NCI-H1694 treated with DMSO at 0.1 percent for 48 hours (cell line): ENCODE measurements around the gene ENO2.
"Not testable (repeated sequence)": the region's sequence is repeated elsewhere in the genome, so short reads cannot be mapped to it uniquely, and the experiment has no call there.

Experiments
- DNase-seq: peaks from one replicate; lab custom pipeline; 2025; lab: John Stamatoyannopoulos, UW

Gene ENO2

GRCh38 chr12:6914246-6914946 is at the start of gene ENO2:
ENO2 (plus strand) TSS chr12:6914580; CDS start chr12:6915833, 1,253 bp downstream.
- DNase-seq, result peak; percentile 80

DNA sequence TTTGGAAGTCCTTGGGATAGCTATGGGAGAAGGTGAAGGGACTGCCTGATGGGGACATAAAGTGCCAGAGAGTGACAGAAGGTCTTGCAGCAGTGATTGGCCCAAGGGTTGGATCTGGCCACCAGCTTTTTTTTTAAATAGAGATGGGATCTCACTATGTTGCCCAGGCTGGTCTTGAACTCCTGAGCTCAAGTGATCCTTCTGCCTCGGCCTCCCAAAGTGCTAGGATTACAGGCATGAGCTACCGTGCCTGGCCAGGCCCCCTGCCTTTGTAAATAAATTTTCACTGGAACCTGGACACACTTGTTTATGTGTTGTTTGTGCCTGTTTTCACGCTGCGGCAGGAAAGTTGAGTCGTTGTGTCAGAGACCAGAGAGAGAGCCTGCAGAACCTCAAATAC is 49.1 kb upstream of the ENO2 start:
- not testable (repeated sequence) for DNase-seq

- no peak for DNase-seq
These were observed 48.0 kb upstream of the ENO2 start for GRCh38 chr12:6866163-6866919.

DNA sequence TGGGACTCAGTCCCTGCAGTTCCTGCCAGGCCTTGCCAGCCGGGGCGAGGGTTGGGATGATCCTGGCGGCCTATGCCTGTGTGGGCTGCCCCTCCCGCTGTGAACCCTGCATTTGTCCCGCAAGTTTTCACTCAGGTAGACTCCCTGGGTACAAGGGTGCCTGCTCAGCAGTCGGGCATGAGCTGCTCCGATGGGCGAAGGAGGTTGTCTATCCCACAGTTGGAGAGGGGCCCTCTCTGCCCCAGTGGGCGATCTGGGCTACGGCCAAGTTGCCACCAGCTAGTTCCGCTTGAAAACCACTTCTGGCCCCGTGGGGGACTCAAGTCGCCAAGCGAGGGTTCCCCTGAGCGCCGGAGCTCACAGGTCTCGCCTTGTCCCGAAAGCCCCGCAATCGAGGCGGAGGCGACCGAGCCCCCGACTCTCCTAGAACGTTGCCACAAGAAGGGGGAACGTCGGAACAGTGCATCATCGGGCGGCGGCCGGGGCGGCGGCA is 47.4 kb upstream of the ENO2 start:
- no peak for DNase-seq

DNA sequence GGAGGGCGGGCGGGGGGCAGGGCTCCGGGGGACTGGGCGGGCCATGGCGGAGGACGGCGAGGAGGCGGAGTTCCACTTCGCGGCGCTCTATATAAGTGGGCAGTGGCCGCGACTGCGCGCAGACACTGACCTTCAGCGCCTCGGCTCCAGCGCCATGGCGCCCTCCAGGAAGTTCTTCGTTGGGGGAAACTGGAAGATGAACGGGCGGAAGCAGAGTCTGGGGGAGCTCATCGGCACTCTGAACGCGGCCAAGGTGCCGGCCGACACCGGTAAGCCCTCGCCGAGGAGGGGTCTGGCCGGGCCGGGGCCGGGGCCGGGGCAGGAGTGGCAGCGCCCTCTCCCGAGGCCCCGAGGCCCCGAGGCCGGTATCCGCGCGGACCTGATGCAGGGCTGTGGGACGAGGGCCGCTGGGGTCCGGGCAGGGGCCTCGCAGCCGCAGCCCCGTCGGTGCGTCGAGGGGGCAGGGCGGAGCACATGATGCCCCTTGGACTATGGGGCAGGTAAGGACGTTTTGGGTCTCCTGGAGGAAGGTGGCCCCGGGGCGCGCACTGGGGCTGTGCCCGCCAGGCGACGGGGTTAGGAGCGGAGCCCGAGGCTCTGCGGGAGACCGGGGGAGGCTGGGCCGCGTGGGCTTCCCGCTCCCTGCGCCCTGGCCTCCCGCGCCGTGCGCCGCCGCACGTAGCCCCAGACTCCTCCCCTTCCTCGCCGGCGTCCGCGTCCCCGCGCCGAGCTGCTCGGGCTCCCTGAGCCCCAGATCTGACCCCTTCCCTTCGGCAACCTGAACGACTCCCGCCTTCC is 46.8 kb upstream of the ENO2 start, which contains the start of gene TPI1:
Gene TPI1, plus strand, starts transcription at position 119 of the 798 bp plus-strand sequence. Its CDS starts 36 bp downstream, at position 155.
- DNase-seq, result peak; percentile 78

- DNase-seq, result no peak
These were observed 46.0 kb upstream of the ENO2 start for GRCh38 chr12:6868211-6869048.

DNA sequence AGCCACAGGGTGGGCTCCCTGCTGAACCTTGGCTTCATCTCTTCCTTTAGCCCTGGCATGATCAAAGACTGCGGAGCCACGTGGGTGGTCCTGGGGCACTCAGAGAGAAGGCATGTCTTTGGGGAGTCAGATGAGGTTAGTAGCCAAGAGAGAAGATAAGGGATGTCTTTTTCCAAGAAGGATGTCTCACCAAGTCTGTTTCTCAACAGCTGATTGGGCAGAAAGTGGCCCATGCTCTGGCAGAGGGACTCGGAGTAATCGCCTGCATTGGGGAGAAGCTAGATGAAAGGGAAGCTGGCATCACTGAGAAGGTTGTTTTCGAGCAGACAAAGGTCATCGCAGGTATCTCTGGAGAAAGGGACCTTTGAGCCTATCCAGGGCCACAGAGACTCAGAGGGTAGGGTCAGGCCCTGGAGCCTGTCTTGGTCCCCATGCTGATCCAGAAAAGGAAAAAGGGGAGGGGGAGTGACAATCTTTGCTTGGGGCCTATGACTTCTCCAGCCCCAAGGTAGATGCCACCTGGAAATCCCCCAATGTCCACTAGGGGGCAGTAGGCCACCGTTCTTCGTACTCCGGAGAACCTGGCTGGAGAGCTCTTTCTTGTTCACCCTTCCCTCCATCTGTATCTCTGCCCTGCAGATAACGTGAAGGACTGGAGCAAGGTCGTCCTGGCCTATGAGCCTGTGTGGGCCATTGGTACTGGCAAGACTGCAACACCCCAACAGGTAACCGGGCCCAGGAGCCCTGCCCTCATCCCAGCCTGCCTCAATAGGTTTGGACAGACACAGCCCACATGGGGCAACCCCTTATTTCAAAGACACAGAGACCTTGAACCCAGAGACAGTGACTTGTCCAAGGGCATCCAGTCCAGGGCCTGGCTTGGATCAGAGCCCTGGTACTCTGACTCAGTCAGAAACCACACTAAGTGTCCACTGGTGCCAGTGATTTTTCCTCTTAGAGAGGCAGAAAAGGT is 45.0 kb upstream of the ENO2 start:
- peak; percentile 83 for DNase-seq

DNA sequence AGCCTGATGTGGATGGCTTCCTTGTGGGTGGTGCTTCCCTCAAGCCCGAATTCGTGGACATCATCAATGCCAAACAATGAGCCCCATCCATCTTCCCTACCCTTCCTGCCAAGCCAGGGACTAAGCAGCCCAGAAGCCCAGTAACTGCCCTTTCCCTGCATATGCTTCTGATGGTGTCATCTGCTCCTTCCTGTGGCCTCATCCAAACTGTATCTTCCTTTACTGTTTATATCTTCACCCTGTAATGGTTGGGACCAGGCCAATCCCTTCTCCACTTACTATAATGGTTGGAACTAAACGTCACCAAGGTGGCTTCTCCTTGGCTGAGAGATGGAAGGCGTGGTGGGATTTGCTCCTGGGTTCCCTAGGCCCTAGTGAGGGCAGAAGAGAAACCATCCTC is 44.1 kb upstream of the ENO2 start:
- DNase-seq, result not testable (repeated sequence)

DNA sequence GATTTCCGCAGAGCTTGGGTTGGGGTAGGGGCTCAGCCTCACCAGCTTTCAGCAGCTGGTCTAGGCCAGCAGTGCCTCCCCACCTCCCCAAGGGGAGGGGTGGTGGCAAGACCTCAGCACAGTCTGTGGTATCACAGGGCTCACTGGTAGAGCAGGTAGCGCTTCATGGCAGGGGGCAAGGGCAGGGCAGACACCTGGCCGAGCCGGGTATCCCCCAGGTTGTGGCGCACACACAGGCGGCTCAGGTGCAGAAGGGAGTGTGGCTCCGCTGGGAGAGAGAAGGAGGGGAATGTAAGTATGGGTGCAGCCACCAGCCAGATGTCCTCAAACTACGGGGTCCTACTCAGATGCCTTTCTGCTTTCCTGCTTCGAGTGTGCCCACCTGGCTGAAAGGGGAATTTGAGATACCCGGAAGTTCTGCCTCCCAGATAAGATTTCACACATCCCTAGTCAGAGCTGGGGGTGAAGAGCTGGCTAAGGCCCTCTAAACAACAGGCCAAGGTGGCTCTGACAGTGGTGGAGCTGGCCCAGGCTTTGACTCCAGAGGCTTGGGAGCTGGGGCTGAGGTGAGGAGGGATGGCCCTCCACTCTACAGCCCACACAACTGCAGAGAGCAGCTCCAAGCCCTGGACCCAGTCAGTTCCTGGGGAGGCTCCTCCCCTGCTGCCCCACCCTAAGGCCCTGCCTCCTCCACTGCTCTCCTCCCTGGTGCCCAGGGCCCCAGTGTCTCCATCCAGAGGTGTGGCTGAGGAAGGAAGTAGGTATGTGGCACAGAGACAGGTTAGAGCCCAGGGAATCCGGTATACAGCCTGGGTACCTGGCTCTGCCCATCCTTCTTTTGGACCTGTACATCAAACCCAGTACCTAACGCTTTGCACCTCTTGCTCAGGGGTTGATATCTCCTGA is 43.1 kb upstream of the ENO2 start:
- no peak for DNase-seq

- DNase-seq, result peak; percentile 59
These were observed 42.0 kb upstream of the ENO2 start for GRCh38 chr12:6872073-6873048.

DNA sequence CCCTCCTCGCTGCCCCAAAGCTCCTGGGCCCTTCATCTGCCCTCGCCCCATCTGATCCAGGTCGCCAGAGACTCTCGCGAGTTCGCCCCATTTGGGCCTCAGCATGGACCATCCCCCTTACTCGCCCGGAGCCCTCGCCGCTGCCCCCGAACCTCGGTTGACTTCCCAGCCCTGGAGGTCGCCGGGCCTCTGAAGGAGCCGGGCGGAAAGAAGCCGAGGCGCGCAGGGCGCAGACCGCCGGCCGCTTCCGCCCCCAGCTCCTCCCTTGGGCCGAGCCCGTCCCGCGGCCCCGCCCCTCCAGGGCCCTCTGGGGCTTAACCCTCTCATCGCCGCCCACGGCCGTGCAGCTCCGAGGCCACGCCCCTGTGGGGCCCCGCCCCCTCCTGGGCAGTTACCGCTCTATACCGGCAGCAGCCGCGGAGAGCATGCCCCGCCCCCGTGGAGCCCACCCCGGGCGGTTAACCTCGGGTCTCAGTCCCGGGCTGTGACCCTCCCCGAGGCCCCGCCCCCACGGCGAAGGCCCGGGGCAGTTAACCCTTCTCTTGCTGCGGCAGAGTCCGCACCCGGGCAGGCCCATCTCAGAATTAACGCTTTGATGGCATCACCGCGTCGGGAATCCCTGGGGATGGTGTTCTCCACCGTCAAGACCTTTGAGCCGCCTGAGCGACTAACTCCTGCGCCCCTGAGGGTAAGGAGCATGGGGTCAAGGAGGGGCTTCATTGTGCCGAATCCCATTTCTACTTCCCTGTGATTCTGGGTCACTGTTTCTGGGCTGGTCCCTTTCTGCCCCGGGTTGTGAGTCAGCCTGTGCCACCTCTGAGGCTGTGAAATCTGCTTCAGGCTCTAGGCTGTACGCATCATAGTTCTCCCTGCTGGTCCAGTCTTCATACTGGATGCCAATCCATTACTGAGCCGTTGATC is 41.0 kb upstream of the ENO2 start, which contains the start of gene SPSB2:
Gene SPSB2, minus strand, starts transcription at position 210 of the 921 bp plus-strand sequence. CDS start 402 bp downstream, outside the sequence.
- DNase-seq, result peak; percentile 95

GRCh38 chr12:6874015-6874368 is 40.4 kb upstream of the ENO2 start:
- not testable (repeated sequence) for DNase-seq

- not testable (repeated sequence) for DNase-seq
These were observed 34.6 kb upstream of the ENO2 start for GRCh38 chr12:6879824-6880223.

DNA sequence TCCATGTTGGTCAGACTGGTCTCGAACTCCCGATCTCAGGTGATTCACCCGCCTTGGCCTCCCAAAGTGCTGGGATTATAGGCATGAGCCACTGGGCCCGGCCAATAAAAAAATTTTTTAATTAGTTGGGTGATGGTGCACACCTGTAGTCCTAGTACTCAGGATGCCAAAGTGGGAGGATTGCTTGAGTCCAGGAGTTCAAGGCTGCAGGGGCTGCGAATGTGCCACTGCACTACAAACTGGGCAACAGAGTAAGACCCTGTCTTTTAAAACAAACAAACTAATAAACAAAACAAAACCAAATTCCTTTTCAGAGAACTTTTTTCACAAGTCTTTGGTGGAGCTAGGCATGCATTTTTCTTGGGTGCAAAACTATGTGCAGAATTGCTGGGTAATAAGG is 31.1 kb upstream of the ENO2 start:
- no peak for DNase-seq

DNA sequence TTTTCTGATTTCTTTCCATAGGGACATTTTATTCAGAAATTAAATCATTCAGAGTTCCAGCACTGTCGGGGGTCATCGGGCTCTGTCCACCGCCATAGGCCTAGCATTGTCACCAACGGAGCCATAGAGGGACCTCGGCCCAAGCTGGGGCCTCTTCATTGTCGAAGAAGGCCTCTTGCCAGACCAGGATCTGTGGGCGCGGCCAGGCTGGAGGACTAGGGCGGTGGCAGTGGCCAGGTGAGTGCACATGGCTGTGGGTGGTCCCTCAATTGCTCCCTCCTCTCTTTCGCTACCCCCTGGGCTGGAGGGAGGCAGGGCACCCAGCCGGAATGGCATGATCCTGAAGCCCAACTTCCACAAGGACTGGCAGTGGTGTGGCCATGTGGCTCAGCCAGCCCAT is 30.7 kb upstream of the ENO2 start:
- no peak for DNase-seq

DNA sequence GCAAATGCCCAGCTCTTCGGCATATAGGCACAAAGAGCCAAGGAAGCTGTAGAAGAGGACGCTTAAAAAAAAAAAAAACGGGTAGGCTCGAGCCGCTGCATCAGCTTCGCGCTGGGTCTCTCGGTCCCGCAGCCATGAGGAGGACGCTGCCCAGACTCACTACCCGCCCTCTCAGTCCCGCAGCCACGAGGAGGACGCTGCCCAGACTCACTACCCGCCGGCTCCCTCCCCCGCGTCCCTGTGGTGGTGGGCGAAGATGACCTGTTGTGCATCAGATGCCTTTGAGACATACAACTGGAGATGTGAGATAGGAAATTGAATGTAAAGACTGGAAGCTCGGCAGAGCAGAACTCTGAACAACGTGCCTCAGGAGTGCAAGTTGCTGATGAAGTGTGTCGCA is 29.8 kb upstream of the ENO2 start:
- no peak for DNase-seq
